Stimulated activated CD8-positive, alpha-beta memory T cell treated with anti-CD3 and anti-CD28 coated beads, Interleukin-4, amount 100 ng/mL, for 24 hours (primary cell): Measurements from ENCODE around the gene IGF2BP3.

Experiments used
- DNase-seq: peaks from one replicate; pipeline ENCODE4 v3.0.0-alpha.2; 2020; ENCODE audit warnings: low read depth

Gene IGF2BP3

DNA sequence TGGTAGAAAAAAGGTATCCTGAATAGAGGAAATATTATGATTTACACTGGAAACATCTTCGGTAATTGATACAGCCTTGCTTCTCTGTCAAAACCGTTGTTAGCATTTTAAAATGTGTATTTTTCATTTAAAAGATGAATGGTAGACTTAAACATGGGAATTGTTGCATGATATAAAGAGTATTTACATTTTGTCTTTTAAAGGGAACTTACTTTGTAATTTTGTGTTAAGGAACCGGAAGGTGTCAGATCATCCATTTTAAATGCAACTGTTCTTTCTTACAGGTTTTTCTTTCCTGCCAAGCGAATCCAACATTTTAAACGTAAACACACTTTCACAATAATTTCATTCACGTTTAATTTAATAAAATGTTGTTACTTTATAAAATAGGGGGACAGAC is 1.8 kb upstream of the IGF2BP3 start:
- DNase-seq: no peak

DNA sequence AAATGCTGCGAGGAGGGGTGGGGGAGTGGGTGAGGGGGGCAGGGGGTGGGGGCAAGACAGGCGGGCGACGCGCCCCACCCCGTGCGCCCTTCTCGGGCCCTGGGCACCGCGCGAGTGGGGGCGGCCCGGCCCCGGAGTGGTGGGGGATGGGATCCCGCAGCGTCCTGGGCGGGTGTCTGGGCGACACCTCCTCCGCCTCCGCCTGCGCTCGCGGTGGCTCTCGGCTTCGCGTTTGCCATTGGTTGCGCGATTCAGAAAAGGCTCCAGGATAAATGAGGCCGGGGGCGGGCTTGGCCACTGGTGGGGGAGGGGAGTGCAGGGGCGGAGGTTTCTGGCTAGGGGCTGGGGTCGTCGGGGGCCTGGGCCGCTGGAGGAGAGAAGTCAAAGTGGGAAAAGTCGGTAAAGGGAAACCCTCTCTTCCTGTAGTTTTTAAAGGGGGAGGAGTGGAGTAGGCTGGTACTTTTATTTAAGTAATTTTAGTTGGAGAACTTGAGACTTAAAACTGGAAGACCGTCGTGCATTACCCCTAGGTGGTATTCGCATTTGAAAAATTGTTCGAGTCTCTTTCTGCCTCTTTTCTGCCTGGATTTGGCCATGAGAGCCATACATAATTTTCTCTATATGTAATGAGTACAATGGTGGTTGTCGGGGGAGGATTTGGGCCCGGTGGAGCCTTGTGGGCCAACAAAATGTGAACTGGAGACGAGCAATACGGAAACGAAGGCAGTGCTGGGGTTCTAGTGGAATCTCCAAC is 992 bp upstream of the IGF2BP3 start:
- no peak for DNase-seq

DNA sequence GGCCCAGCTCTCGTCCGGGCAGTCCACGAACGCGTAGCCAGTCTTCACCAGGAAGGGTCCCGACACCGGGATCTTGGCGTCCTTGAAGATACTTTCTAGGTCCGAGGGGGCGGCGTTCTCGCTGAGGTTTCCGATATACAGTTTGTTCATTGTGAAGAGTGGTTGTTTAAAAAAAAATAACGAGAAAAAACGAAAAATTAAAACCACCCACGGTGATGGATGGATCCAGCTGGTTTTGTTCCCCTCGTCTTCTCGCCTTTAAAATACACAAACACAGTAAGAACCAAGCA is 385 bp downstream of the IGF2BP3 start:
- no peak for DNase-seq

DNA sequence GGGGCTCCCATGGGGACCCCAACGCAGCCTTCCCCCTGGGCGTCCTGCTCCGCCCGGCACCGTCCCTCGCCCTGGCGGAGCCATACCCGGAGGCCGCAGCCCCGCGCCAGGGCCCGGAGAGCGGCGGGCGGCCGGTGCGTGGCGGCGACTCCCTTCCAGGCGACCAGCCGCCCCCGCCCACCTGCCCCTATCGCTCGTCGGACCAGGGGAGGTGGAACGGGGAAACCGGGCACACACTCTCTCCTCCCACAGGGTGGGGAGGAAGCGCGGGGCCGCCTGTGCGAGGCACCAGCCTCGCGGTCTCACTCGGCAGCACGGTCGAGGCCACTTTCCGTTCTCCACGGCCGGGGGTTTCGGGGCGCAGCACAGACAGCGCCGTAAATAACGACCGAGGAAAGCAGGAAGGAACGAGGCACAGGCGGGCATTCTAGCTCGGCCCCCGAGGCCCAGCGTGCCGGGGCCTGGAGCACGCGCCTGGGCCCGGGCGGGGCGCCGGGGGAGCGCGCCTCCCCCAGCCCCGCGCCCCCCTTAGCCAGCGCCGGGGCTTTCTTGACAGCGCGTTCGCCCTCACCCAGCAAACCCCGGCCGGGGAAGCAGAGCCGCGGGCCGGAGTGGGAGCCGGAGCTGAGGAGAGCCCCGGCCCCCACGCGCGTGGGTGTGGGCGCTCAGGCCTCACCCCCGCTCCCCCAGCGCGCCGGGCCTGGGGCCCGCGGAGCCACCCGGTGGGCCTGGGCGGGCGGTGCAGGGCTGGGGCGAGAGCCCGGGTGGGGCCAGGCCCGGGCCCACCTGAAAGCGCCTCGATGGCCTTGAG is 936 bp downstream of the IGF2BP3 start:
- no peak for DNase-seq

DNA sequence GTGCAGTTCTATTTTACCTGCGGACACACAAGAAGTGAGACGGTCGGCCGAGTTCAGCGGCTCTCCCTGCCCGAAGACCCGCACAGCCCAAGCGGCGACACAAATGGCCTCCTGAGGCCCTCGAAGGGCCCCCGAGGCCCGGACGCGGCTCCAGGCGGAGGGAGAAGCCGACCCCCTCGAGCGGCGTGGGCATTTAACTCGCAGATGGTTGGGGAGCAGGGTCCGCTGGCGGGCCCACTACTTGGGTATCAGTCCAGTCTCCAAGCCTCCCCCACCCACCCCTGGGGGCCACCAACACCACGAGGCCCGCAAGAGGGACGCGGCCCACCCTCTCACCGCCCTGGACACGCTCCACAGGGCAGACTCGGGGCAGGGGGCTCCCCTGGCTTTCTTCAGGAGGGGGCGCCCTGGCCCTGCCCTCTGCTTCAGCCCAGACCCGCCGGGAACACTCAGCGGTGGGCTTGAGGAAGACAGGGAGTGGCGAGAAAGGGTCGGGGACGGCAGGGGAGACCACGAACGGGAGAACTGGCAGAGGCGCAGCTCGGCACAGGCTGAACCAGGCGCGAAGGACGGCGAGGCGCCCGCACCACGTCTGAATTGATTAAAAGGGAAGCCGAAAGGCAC is 1.7 kb downstream of the IGF2BP3 start:
- DNase-seq: no peak

DNA sequence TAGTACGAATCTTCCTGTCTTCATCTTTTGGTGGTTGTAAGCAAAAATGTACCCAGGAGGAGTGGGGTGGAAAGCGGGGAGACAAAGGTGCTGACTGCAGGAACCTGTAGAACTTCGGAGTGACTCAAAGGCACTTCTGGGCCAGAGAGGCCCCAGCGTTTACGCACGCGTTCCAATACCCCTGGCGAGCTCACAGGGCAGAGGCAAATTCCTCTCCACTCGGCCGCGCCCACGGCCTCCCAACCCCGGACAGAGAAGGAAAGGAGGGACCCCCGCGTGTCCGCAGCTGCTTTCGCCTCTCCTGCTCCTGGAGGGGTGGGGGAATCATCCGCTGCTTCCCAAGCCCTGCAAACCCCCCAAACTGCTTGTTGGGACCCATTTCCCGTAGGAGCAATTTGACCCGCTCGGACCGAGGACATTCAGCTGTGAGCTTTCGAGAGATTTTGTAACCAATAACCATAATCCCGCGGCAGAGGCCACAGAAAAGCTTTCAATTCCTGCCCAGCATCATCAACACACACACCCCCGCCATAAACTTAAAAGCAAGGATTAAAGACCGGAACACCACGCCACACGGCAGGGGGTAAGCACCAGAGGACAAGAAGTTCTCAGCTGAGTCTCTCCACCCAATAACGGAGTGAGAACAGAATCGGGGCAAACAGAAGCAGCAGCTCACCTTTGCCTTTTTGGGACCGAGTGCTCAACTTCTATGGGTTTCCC is 2.3 kb downstream of the IGF2BP3 start:
- DNase-seq: no peak

DNA sequence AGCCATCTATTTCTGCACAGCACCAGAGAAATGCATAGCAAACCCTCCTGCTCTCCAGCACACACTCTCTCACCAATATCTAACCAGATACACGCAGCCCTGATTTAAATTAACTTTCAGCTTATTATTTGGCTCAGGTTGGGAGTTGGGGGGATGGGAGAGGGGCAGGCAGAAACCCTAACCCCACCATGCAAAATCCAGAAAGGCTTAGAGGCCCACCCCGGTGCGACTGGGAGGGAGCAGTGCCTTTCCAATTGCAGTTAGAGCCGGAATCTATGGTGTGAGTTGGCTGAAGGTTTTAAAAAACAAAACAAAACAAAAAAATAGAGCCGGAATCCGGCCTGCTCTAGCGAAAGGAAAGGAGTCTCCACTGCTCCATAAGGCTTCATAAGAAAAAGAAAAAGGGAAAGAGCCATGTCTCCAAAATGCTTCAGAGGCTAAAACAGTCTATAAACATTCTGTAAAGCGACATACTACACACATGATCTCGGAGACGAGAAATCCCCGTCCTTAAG is 2.9 kb downstream of the IGF2BP3 start:
- DNase-seq: no peak

DNA sequence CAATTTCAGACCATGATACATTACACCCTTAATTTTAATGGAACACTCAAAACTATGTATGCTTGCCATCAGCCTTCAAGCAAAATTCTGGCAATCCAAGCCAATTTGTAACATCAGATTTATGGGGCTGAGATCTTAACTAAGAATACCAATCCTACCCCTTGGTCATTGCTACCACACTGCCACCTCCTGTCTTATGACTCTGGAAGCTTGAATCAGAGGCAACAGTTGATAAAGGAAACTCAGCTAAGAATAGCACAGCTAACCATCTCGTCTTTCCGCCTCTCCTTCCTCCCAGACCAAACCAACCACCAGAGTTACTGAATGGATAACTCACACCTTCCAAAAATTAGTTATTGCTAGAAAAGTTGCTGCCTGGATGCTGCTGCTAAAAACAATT is 7.4 kb downstream of the IGF2BP3 start:
- no peak for DNase-seq

DNA sequence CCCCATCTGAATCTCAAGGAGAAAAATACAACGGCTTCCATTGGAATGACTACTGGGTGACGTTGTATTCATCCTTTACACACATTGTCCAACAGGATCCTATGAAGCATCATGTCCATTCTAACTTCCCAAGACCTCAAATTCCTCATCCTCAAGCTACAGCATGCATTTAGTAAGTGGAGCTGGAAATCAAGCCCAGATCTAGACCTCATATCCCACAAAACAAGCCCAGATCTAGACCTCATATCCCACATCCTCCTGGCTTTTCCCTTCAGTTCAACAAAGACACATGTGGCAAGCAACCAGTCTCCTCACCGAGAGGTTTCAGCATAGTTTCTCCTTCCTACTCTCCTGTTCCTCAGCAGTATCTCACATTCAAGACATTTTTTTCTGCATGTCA is 12.2 kb downstream of the IGF2BP3 start:
- no peak for DNase-seq

DNA sequence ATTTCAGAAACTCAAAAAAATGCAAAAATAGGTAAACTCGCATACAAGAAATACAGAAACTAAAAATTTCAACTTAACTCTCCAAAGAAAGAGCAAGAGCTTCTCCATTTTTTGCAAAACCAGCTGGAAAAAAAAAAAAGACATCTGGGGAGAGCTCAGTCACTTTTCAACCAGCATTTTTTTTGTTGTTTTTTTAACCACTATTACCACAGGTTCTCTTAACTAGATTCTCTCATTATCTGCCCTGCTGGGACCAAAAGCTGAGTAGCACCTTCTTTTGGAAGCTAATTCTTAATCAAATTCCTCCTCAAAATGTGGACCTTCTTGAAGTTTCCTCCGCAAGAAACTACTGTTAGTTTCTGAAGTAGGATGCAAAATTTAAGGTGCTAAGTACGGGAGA is 14.2 kb downstream of the IGF2BP3 start:
- no peak for DNase-seq

DNA sequence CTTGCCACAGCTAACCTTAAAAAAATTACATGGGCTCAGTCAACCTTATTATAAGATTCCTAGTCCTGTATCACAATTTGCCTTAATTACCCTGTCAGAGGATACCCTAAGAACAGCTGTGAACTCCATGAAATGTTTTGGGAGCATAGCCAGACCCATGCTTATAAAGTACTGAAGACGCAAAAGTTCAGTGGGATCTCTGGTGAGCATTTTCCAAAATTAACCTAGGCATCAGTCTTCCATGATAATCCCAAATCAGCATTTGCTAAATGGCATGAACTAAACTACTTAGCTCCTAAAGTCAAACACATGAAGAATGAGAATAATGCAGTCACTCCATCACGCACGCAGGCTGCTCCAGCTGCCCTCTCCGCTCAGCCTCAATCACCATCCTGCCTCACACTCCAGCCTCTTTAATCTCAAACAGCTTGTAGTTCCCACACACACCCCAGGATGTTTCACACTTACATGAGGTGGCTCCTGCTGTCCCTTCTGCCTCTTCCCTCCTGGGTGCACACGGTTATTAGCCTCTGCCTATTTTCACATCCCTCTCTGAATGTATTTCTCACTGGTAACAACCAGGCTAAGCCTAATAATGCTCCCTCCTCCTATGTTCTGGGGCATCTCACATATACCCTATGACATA is 15.3 kb downstream of the IGF2BP3 start:
- no peak for DNase-seq

DNA sequence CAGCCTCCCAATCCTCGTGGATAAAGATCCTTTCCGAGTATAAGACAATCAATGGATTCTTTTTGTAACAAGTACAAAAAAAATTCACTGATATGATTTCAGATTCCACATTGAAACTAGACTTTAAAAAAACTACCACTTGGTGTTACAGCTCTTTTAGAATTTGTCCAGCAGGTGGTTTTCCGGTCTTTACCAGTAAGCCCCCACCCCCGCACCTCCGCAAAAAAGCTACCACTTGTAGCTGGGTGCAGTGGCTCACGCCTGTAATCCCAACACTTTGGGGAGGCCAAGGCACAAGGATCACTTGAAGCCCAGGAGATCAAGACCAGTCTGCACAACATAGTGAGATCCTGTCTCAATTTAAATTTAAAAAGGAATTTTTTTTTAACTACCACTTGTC is 19.8 kb downstream of the IGF2BP3 start:
- DNase-seq: no peak

DNA sequence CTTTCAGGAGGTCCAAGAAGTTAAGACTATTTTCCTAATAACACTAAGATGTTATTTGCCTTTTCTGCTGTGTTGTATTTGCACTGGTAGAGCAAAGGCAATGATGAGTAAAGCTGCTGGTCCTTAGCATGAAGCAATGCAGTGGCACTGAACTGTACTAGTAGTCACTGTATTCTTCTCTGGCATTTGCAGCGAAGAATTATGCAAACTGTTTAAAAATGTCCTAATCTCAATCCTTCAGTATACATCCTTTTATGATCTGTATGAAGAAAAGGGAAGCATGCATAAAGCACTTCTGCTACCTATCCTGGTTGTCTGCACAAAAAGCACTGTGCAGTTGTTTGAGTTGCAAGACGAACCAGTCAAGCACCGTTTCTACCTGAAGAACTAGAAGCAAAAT is 20.4 kb downstream of the IGF2BP3 start:
- DNase-seq: no peak

DNA sequence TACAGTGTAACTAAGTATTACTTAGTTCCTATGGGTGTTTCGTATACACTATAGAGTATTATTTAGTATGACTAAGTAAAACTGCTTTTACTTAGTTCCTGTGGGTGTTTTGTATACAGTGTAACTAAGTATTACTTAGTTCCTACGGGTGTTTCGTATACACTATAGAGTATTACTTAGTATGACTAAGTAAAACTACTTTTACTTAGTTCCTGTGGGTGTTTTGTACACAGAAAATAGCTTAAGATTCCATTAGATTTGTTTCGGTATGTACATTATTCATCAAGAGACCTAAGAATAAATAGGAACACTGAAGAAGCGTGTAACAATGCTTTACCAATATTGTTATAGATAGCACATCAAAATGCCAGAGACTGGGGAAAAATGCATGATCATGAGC is 25.0 kb downstream of the IGF2BP3 start:
- no peak for DNase-seq

DNA sequence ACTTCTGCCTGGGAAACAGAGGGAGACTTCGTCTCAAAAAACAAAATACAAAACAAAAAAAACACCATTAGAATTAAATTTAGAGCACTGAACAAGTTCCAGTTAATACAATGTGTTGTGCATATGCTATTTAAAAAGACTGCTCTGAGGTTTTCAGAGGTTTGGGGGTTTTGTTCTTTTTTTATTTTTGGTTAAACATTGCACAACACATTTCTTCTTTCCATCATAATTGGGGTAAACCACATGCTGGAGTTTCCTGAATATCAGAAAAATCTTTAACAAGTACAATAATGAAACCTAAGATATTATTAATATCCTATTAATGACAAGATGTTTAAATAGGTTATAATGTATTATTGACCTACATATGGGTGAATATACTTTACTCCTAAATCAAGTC is 26.3 kb downstream of the IGF2BP3 start:
- no peak for DNase-seq

DNA sequence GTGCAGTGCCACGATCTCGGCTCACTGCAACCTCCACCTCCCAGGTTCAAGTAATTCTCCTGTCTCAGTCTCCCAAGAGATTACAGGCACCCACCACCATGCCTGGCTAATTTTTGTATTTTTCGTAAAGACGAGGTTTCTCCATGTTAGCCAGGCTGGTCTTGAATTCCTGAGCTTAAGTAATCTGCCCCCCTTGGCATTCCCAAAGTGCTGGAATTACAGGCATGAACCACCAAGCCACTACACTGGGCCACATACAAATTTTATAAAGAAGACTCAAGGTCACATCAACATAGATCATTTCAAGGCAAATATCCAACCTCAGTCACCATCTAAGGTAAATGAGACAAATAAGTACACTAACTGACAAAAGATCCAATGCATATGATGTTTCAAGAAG is 32.1 kb downstream of the IGF2BP3 start:
- no peak for DNase-seq

DNA sequence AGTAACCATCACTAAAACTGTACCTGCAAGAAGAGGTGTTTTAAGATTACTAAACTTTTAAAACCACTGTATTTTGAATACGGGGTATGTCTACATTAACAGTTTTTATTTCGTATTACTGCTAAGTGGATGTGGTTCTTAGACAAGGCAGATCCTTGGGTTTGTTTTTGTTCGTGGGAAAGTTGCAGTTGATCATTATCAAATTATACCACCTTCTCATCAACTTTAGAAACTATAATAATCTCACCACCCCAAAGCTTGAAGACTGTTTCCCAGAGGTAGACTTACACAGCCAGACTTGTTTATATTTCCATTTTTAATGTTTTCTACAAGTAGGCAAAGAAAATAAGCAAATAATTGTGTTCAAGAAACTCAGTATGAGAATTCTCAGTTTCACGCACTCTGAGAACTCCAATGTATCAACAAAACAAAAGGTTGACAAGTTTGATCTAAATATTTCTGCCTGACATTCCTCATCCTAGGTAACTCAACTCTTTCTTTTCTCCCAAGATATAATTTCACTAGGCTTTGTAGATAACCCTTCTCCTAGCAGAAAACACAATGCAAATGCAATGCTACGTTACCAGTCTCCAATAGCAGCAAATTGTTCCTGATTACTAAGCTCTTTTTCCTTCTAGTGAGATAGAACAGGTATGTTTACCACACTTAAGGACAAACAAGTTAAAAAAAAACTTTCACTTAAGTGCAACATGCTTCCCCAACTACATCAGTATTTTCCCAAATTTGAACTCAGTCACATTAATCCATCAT is 36.0 kb downstream of the IGF2BP3 start:
- DNase-seq: no peak

DNA sequence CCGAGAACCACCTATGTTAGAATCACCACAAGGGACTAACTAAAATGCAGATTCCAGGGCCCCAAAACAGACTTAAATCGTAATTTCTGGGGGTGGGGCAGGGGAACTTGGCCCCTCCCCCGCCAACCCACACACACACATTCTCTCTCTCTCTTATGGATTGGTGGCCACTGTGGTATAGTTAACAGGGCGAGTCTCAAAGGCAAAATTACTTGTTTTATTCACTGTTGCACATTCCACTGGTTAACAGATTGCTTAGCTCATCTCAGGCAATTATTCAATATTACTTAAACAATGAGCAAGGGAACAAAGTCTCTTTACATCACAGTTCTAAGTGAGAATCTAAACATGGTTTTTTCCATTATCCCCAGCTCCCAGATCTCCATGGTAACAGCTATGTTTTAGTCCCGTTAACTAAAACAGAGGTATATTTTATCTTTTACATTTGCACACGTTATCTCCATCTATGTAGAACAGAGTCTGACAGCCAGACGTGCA is 38.5 kb downstream of the IGF2BP3 start:
- no peak for DNase-seq

DNA sequence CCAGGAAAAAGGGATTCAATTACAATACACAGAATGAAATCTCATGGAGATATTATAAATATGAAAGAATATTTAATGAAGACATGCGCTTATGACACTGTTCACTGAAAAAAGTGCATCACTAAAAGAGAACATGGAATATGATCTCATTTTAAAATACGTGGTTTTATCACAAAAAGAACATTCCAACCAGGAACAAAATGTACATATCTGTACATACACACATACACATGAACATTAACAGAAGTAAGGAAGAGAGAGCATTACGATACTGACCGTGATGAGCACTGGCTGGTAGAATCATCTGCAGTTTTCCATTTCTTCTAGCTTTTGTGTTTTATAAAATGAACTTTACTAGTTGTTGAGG is 39.4 kb downstream of the IGF2BP3 start:
- no peak for DNase-seq

DNA sequence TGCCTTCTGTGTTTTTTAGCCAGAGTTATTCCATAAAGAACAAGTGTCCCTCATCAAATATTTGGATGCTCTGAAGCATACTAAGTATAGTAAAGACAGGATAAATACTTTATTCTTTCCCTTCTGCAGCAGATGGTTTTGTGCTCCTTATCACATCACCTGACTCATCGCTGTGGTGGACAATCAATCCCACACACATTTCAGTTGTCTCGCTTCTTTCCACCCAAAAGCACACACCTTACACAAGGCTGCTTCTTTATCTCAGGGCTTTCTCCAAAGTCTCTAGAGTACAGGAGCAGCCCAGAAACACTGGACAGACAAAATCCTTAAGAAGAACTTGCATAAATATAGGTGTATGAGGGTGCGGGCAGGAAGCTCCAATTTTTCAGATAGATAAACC is 43.4 kb downstream of the IGF2BP3 start:
- DNase-seq: no peak

DNA sequence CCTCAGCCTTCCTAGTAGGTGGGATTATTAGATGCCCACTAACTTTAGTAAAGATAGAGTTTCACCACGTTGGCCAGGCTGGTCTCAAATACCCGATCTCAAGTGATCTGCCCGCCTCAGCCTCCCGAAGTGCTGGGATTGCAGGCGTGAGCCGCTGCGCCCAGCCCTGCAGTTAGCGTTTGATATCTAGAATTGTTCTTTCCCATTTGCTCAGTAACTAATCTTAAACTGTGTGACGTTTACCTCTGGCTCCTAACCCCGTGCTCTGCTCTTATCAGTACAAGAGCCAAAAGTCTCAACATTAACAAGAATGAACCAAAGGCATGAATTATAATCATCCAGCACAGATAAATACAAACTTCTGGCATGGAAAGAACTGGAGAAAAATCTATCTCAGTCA is 47.4 kb downstream of the IGF2BP3 start:
- no peak for DNase-seq
